NCI-H226 (cell line): Measurements from ENCODE around the gene OR51I2.
A peak's percentile ranks its signal among the peaks of the same experiment; 100 is the strongest.

Experiments
- DNase-seq: peaks from one replicate; pipeline ENCODE4 v3.0.0-alpha.2; 2015

Gene OR51I2, protein sequence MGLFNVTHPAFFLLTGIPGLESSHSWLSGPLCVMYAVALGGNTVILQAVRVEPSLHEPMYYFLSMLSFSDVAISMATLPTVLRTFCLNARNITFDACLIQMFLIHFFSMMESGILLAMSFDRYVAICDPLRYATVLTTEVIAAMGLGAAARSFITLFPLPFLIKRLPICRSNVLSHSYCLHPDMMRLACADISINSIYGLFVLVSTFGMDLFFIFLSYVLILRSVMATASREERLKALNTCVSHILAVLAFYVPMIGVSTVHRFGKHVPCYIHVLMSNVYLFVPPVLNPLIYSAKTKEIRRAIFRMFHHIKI

GRCh38 chr11:5449023-5449422 is at the start of gene OR51I2:
OR51I2 (plus strand) TSS chr11:5449323; CDS start chr11:5453489, 4,166 bp downstream.
- no peak for DNase-seq

- no peak for DNase-seq
Measured at GRCh38 chr11:5405173-5405572, 44.0 kb upstream of the OR51I2 start.

GRCh38 chr11:5420993-5421392 is 28.1 kb upstream of the OR51I2 start:
- no peak for DNase-seq

DNA sequence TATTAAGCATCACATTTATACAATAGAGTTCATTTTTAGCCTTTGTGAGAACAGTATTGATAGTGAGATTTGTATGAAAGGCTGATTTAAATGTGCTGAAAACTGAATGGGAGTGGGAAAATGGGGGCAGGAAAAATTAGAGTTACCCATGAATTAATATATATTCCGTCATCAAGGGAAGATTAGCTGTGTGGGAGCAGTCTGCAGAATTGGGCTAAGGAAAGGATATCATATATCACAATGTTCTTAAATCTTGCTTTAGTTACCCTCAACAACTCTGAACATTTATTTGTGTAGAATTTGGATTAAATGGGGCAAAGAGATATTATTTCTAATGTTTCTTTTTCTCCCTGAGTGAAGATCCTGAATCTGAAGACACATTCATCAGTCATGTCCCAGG is 27.3 kb upstream of the OR51I2 start, which contains the start of gene OR51Q1:
OR51Q1 (plus strand) TSS at position 301 of the 400 bp plus-strand sequence; CDS start at position 391, 90 bp downstream.
- no peak for DNase-seq

- DNase-seq: no peak
Measured at GRCh38 chr11:5423131-5423530, 26.0 kb upstream of the OR51I2 start.

- DNase-seq: no peak
Measured at GRCh38 chr11:5441414-5441813, 7.7 kb upstream of the OR51I2 start, which contains the start of gene OR51I1. OR51I1 (minus strand) TSS chr11:5441514; CDS start chr11:5441514, 0 bp downstream.

GRCh38 chr11:5443835-5444393 is 5.2 kb upstream of the OR51I2 start:
- no peak for DNase-seq

- DNase-seq: no peak
Measured at GRCh38 chr11:5449432-5449831, 309 bp downstream of the OR51I2 start.

DNA sequence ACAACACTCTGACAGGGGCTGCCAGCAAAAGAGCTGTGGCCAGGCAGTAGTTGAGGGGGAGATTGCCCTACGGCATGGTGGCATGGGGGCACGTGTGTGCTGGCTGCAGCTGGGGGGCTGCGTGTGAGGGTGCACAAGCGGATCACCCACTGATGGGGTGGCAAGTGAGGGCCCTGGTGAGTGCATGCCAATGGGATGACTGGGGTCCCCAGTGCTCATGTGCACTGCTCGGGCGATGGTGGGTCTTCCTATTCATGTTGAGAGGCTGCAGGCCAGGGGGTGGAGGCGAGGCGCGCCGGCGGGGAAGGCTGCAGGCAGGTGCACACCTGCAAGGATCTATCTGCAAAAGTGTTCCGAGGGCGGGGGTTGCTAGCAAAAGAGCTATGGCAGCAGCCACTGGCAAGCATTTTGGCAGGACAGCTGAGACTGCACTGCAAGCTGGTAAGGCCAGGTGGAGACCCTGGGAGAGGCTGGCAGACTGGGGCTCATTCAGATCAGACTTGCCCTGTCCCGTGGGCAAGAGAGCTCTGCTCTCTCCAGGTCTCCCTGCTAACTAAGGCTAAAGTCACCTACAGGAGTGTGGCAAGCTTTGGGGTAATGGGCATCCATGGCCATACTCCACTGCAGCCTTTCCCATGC is 12.0 kb downstream of the OR51I2 start:
- DNase-seq: no peak

DNA sequence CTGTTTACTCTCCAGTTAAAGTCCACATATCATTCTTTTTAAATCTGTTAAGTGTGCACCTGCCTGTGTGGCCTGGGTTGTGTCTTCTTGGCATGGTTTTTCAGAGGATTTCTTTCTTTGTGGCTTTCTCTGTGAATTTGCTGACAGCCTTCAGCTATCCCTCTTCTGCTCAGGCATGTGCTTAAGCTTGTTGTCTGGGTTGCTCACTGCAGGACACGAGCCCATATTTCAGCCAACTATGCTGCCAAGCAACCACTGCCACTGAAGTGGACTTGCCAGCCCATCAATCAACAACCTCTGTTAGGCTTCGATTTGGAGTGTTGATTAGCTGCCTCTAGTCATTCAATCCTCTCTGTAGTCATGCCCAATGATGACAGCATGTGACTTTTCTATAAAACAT is 18.4 kb downstream of the OR51I2 start:
- DNase-seq: no peak

- no peak for DNase-seq
Measured at GRCh38 chr11:5473921-5474320, 24.8 kb downstream of the OR51I2 start.

- peak; percentile 3 for DNase-seq
Measured at GRCh38 chr11:5476186-5476819, 27.2 kb downstream of the OR51I2 start.

- DNase-seq: no peak
Measured at GRCh38 chr11:5486003-5486402, 36.9 kb downstream of the OR51I2 start.

DNA sequence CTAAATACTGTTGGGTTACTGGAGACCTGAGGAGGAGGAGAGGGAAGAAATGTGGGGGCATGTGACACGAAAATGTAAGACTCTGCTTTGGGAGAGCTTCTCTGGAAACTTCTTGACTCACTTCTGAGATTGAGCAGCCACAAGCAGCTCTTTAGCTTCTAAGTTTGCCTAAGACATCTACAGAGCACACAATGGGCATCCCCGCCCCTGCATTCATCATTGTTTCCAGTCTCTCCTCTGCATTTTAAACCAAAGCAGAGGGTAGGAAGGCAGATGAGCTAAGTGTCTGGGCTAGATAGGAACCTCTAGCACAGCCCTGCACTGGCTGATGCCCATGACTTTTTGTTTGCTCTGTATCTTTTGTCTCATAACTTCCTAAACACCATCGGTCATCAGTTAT is 37.3 kb downstream of the OR51I2 start:
- DNase-seq: peak; percentile 22

GRCh38 chr11:5488385-5488784 is 39.3 kb downstream of the OR51I2 start, which contains the start of gene OR52D1:
OR52D1 (plus strand) TSS chr11:5488685; CDS start chr11:5488707, 22 bp downstream.
- DNase-seq: no peak

GRCh38 chr11:5488798-5489399 is 39.8 kb downstream of the OR51I2 start:
- DNase-seq: no peak

GRCh38 chr11:5489576-5490357 is 40.6 kb downstream of the OR51I2 start:
- DNase-seq: peak; percentile 18

DNA sequence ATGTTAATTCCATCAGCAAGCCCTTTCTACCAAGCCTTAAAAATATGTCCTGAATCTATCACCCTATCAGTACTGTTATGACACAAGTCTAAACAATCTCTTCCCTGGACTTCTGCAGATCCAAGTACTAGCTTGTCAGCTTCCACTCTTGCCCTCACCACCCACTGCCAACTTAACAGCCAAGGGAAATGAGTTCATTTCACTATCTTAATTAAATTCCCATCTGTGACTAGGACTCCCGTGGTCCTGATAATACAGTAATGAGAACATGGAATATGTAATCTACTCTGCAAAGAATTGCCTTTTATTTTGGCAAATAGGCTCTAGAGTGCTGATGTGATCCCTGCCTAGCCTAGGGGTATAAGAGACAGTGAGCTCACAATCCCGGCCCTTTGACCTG is 50.5 kb downstream of the OR51I2 start:
- no peak for DNase-seq

- no peak for DNase-seq
Measured at GRCh38 chr11:5500393-5500801, 51.3 kb downstream of the OR51I2 start.

DNA sequence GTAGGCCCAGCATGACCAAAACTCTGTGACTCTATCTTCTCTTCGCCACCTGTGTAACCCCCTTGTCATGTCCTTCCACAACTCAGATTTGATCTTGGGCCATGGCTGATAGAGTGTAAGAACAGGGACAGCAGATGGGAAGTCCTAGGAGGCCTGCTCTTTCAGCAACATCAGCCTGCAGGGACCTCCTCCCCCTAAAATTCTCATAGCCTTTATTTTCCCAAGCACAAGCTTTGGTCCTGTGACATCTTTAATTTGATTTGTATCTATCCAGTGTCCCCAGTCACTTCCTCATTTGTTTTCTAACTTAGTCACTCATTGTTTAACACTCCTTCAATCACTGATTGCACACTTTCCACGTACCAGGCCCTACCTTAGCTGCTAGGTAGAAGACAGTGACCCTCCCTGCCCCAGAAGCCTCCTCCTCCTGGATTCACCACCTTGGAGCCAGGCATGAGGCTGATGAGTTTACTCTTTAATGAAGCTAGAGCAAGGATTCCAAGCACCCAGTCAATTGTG is 55.3 kb downstream of the OR51I2 start:
- no peak for DNase-seq

GRCh38 chr11:5505363-5506048 is 56.4 kb downstream of the OR51I2 start:
- DNase-seq: no peak
